Type B pancreatic cell (in vitro differentiated cells): ENCODE results near the gene POTEM. TPM values are rescaled to one million over a fixed set of nuclear protein-coding genes. Genes with fewer than 3 reads are reported as not detected.
A peak's percentile ranks its signal among the peaks of the same experiment; 100 is the strongest.
"Not testable (repeated sequence)": the region's sequence is repeated elsewhere in the genome, so short reads cannot be mapped to it uniquely, and the experiment has no call there.

Source experiments
- DNase-seq: peaks from one replicate; pipeline ENCODE4 v3.0.0; 2021; ENCODE audit warnings: mixed read lengths; ENCODE audit not compliant: unreplicated experiment; ENCODE audit errors: extremely low spot score
- H3K27ac Mint-ChIP-seq: 2 replicates; pipeline ENCODE4 v1.8.0; 2021; ENCODE audit warnings: mild to moderate bottlenecking, mixed read lengths
- H3K27me3 Mint-ChIP-seq: 2 replicates; pipeline ENCODE4 v1.8.0; 2021; ENCODE audit warnings: mixed read lengths
- H3K36me3 Mint-ChIP-seq: 2 replicates; pipeline ENCODE4 v1.8.0; 2021; ENCODE audit warnings: mixed read lengths
- H3K4me1 Mint-ChIP-seq: one replicate; pipeline ENCODE4 v1.8.0; 2021; ENCODE audit warnings: mixed read lengths; ENCODE audit not compliant: unreplicated experiment
- H3K4me3 Mint-ChIP-seq: 2 replicates; pipeline ENCODE4 v1.8.0; 2021; ENCODE audit warnings: mild to moderate bottlenecking, mixed read lengths
- H3K9me3 Mint-ChIP-seq: 2 replicates; pipeline ENCODE4 v1.8.0; 2021; ENCODE audit warnings: mixed read lengths
- total RNA-seq: library from RNA; stranded (reverse); gene quantifications from 2 replicates; pipeline ENCODE4 v1.2.1, GENCODE V29; 2021; ENCODE audit warnings: low replicate concordance

POTEM gene
- total RNA-seq, 1 donor from 2014 or later: not detected

- peak; percentile 62 for DNase-seq
- not testable (repeated sequence) for H3K4me1 Mint-ChIP-seq, H3K27ac Mint-ChIP-seq, H3K4me3 Mint-ChIP-seq, H3K9me3 Mint-ChIP-seq, H3K36me3 Mint-ChIP-seq, H3K27me3 Mint-ChIP-seq
Measured at GRCh38 chr14:19007678-19008077, 40.4 kb downstream of the POTEM start.

- H3K4me1 Mint-ChIP-seq, H3K27me3 Mint-ChIP-seq, H3K4me3 Mint-ChIP-seq, H3K27ac Mint-ChIP-seq, DNase-seq, H3K9me3 Mint-ChIP-seq, H3K36me3 Mint-ChIP-seq: not testable (repeated sequence)
Measured at GRCh38 chr14:19011029-19011428, 43.8 kb downstream of the POTEM start.

GRCh38 chr14:19011703-19012102 is 44.5 kb downstream of the POTEM start:
- not testable (repeated sequence) for H3K4me1 Mint-ChIP-seq, DNase-seq, H3K27ac Mint-ChIP-seq, H3K9me3 Mint-ChIP-seq, H3K36me3 Mint-ChIP-seq, H3K27me3 Mint-ChIP-seq, H3K4me3 Mint-ChIP-seq

- H3K27me3 Mint-ChIP-seq, H3K36me3 Mint-ChIP-seq, H3K27ac Mint-ChIP-seq, DNase-seq, H3K4me1 Mint-ChIP-seq, H3K4me3 Mint-ChIP-seq, H3K9me3 Mint-ChIP-seq: not testable (repeated sequence)
Measured at GRCh38 chr14:19015185-19015584, 48.0 kb downstream of the POTEM start.

- not testable (repeated sequence) for H3K9me3 Mint-ChIP-seq, H3K36me3 Mint-ChIP-seq, DNase-seq, H3K4me1 Mint-ChIP-seq, H3K27ac Mint-ChIP-seq, H3K27me3 Mint-ChIP-seq, H3K4me3 Mint-ChIP-seq
Measured at GRCh38 chr14:19025080-19025589, 57.9 kb downstream of the POTEM start.

GRCh38 chr14:19026649-19027351 is 59.6 kb downstream of the POTEM start:
- not testable (repeated sequence) for DNase-seq, H3K36me3 Mint-ChIP-seq, H3K4me3 Mint-ChIP-seq, H3K27me3 Mint-ChIP-seq, H3K4me1 Mint-ChIP-seq, H3K9me3 Mint-ChIP-seq, H3K27ac Mint-ChIP-seq

GRCh38 chr14:19027895-19028294 is 60.7 kb downstream of the POTEM start:
- H3K27ac Mint-ChIP-seq, H3K4me3 Mint-ChIP-seq, H3K4me1 Mint-ChIP-seq, H3K36me3 Mint-ChIP-seq, H3K27me3 Mint-ChIP-seq, DNase-seq, H3K9me3 Mint-ChIP-seq: not testable (repeated sequence)

- H3K4me3 Mint-ChIP-seq, H3K9me3 Mint-ChIP-seq, DNase-seq, H3K27ac Mint-ChIP-seq, H3K4me1 Mint-ChIP-seq, H3K36me3 Mint-ChIP-seq, H3K27me3 Mint-ChIP-seq: not testable (repeated sequence)
Measured at GRCh38 chr14:19036811-19037382, 69.7 kb downstream of the POTEM start.

- peak; percentile 51 for DNase-seq
- H3K9me3 Mint-ChIP-seq, H3K36me3 Mint-ChIP-seq, H3K4me1 Mint-ChIP-seq, H3K27me3 Mint-ChIP-seq, H3K4me3 Mint-ChIP-seq, H3K27ac Mint-ChIP-seq: not testable (repeated sequence)
Measured at GRCh38 chr14:19038060-19038664, 70.9 kb downstream of the POTEM start.

GRCh38 chr14:19038785-19039184 is 71.6 kb downstream of the POTEM start:
- not testable (repeated sequence) for H3K4me3 Mint-ChIP-seq, H3K9me3 Mint-ChIP-seq, H3K27me3 Mint-ChIP-seq, H3K4me1 Mint-ChIP-seq, H3K36me3 Mint-ChIP-seq, DNase-seq, H3K27ac Mint-ChIP-seq

- not testable (repeated sequence) for H3K9me3 Mint-ChIP-seq, H3K27ac Mint-ChIP-seq, H3K4me1 Mint-ChIP-seq, H3K36me3 Mint-ChIP-seq, H3K4me3 Mint-ChIP-seq, H3K27me3 Mint-ChIP-seq
- DNase-seq: peak; percentile 34
Measured at GRCh38 chr14:19043384-19043783, 76.2 kb downstream of the POTEM start.
